Endothelial cell (in vitro differentiated cells): Measurements from ENCODE around the gene GPR32. TPM values are rescaled to one million over a fixed set of nuclear protein-coding genes. Genes with fewer than 3 reads are reported as not detected.
A peak's percentile ranks its signal among the peaks of the same experiment; 100 is the strongest.

ENCODE experiments used
- DNase-seq: peaks from one replicate; pipeline ENCODE4 v3.0.0; 2021; ENCODE audit warnings: low spot score
- H3K27ac Mint-ChIP-seq: one replicate; pipeline ENCODE4 v1.8.0; 2021; ENCODE audit warnings: mixed read lengths, inconsistent platforms; ENCODE audit not compliant: unreplicated experiment
- H3K27me3 Mint-ChIP-seq: one replicate; pipeline ENCODE4 v1.8.0; 2021; ENCODE audit warnings: mild to moderate bottlenecking, moderate library complexity, mixed read lengths, inconsistent platforms; ENCODE audit not compliant: unreplicated experiment
- H3K36me3 Mint-ChIP-seq: one replicate; pipeline ENCODE4 v1.8.0; 2021; ENCODE audit warnings: mild to moderate bottlenecking, low read depth, mixed read lengths, inconsistent platforms; ENCODE audit not compliant: unreplicated experiment
- H3K4me1 Mint-ChIP-seq: one replicate; pipeline ENCODE4 v1.8.0; 2021; ENCODE audit warnings: mild to moderate bottlenecking, mixed read lengths, inconsistent platforms; ENCODE audit not compliant: unreplicated experiment
- H3K4me3 Mint-ChIP-seq: one replicate; pipeline ENCODE4 v1.8.0; 2021; ENCODE audit warnings: mild to moderate bottlenecking, mixed read lengths, inconsistent platforms; ENCODE audit not compliant: unreplicated experiment
- H3K9me3 Mint-ChIP-seq: one replicate; pipeline ENCODE4 v1.8.0; 2021; ENCODE audit warnings: mixed read lengths, inconsistent platforms; ENCODE audit not compliant: unreplicated experiment
- total RNA-seq: library from RNA; stranded (reverse); fragmentation: NEBNext Ultra II Directional; extraction: Animal tissue kit (Norgen Biotek cat#: 25700); gene quantifications from one replicate; pipeline ENCODE4 v1.2.1, GENCODE V29; 2021; ENCODE audit not compliant: unreplicated experiment
- TF ChIP-seq, protein P1 (sequence below): fragments of 200-600 bp; sonication (generic); IDR thresholded peaks from one replicate; pipeline ENCODE4 v1.5.0; 2021; ENCODE audit warnings: antibody characterized with exemption; ENCODE audit not compliant: unreplicated experiment

GPR32 gene
- total RNA-seq, 1 donor from 2014 or later, result not detected

DNA sequence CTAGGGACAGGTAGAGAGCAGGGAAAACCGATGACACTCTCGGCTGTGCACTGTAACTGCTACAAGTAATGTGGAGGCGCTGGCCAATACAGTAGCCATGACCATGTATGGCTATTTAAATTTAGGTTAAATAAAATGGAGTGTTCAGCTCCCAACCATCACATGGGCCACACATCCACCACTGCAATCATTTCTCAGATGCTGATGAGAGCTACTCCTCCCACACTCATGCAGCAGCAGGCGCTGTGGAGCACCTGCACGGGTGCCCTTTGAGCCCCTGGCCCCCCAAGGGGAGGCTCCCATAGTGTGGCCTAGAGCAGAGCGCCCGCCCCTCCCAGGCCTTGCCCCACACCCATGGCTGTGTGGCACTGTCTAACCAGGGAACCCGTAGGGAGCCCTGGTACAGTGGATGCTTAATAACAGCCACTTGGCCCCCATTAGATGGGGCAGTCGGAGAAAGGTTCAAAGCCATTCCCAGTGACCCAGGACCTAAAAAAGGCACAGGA is 25.9 kb downstream of the GPR32 start:
- Mint-ChIP-seq H3K9me3 (peaks cover 1% of the 10 kb centered on the region), H3K36me3 (peaks cover 11% of the 10 kb centered on the region), H3K27me3 (peaks cover 4% of the 10 kb centered on the region), H3K4me3 (no peak overlapping the region), H3K4me1 (no peaks in the 10 kb centered on the region), H3K27ac (no peak overlapping the region)
- no peak for DNase-seq
- TF ChIP-seq, protein P1, sequence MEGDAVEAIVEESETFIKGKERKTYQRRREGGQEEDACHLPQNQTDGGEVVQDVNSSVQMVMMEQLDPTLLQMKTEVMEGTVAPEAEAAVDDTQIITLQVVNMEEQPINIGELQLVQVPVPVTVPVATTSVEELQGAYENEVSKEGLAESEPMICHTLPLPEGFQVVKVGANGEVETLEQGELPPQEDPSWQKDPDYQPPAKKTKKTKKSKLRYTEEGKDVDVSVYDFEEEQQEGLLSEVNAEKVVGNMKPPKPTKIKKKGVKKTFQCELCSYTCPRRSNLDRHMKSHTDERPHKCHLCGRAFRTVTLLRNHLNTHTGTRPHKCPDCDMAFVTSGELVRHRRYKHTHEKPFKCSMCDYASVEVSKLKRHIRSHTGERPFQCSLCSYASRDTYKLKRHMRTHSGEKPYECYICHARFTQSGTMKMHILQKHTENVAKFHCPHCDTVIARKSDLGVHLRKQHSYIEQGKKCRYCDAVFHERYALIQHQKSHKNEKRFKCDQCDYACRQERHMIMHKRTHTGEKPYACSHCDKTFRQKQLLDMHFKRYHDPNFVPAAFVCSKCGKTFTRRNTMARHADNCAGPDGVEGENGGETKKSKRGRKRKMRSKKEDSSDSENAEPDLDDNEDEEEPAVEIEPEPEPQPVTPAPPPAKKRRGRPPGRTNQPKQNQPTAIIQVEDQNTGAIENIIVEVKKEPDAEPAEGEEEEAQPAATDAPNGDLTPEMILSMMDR, result no peak

DNA sequence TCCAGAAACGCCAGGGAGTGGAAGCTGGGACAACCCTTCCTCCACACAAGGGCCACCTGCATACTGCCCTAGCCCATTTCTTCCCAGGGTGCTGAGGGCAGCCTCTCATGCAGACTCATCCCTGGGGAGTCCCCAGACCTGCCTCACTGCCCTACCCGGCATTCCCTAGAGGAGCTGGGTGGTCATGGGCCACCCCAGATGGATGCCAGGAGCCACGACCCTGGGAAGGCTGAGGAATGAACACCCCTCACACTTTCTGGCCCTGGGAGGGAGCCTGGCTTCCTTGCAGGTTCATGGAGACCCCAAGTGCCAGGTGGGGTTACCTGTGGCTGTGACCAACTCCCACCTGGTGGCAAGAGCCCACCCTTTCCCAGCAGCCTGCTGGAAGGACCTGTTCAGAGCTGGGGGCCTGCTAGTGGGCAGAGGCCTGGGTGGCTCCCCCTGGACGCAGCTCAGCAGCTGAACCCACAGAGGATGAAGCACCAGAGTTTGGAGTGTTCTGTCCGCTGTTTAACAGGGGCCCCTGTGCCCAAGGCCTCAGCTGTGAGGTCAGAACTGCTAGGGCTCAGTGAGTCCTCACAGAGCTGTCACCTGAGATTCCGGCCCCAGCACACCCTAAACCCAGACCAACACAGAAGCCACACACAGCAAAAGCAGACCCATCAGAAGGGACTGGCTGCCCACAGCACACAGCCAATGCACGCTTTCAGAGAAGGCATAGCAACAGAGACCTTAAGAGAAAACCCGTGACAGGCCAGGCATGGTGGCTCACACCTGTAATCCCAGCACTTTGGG is 26.6 kb downstream of the GPR32 start:
- Mint-ChIP-seq H3K4me3 (no peak overlapping the region), H3K27ac (peak overlapping the region; percentile 30), H3K27me3 (peaks cover 4% of the 10 kb centered on the region), H3K4me1 (no peaks in the 10 kb centered on the region), H3K36me3 (peaks cover 10% of the 10 kb centered on the region), H3K9me3 (no peaks in the 10 kb centered on the region)
- no peak for DNase-seq
- TF ChIP-seq, protein P1, result no peak

DNA sequence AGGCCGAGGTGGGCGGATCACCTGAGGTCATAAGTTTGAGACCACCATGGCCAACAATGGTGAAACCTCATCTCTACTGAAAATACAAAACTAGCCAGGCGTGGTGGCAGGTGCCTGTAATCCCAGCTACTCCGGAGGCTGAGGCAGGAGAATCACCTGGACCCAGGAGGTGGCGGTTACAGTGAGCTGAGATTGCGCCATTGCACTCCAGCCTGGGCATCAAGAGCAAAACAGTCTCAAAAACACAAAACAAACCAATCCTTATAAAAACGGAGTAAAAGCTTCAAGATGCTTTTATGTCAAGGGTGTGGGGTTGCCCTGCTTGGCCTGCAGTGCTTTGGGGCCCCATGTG is 27.1 kb downstream of the GPR32 start:
- peaks cover 4% of the 10 kb centered on the region for H3K27me3 Mint-ChIP-seq
- peaks cover 14% of the 10 kb centered on the region for H3K36me3 Mint-ChIP-seq
- TF ChIP-seq, protein P1, result no peak
- no peaks in the 10 kb centered on the region for H3K9me3 Mint-ChIP-seq
- no peak for DNase-seq
- peak overlapping the region; percentile 30 for H3K27ac Mint-ChIP-seq
- no peaks in the 10 kb centered on the region for H3K4me1 Mint-ChIP-seq
- no peak overlapping the region for H3K4me3 Mint-ChIP-seq

DNA sequence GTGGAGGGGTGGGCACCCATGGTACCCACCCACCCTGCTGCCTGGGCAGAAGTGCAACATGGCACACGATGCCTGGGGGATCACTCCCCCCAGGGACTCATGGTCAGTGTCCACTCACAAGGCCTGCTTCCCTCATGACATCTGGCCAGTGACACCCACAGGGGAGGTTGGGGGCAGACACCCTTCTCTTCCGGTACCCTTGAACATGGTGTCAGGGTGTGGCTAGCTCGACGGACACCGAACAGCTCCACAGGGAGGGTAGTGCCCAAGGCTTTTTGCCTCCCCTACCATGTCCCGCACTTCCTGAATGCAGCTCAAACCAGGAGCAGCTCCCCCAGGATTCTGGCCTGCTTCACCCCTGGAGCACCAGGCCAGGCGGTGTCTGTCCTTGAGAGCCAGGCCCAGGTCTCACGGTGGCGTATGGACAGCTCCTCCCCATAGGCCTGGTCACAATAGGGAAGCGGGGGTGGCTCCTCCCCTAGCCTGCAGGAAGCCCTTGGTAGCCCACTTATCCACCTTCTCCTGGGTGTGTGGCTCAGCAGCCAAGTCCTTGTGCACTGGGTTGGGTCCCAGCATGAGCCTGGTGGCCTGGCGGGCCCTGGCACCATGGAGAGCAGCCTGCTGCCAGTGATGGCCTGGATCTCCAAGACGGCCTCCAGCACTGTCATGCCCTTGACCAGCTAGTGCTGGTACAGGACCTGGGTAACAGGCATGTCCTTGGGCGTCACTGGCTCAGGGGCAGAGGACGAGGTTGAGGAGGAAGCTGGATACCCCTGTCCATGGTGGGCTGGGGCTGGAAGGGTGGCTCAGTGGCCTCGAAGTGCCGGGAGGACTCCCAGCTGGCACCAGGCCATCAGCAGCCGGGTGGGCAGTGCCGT is 27.8 kb downstream of the GPR32 start:
- peaks cover 14% of the 10 kb centered on the region for H3K36me3 Mint-ChIP-seq
- H3K27ac Mint-ChIP-seq, result no peak overlapping the region
- H3K4me1 Mint-ChIP-seq, result peaks cover 4% of the 10 kb centered on the region
- H3K4me3 Mint-ChIP-seq, result no peak overlapping the region
- TF ChIP-seq, protein P1, result no peak
- peaks cover 1% of the 10 kb centered on the region for H3K27me3 Mint-ChIP-seq
- no peak for DNase-seq
- H3K9me3 Mint-ChIP-seq, result no peaks in the 10 kb centered on the region
